ENCODE data around the gene MED12.

DNA sequence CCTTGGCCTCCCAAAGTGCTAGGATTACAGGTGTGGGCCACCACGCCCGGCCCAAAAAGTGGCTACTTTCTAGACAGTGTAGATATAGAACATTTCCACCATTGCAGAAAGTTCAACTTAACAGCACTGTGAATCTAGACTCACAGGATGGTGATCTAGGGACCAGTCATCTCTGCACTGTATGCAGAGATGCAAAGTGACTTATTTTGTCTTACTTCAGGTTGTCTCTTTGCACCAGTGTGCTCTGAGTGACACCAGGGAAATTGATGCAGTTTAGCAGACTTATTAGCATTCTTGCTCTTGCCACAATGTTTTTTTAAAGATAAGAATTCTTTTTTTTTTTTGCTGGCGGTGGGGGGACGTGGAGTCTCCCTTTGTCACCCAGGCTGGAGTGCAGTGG lies 35.6 kb upstream of the MED12 start:
- no peak for TF ChIP-seq POLR2AphosphoS5 (IDR thresholded peaks at IDR 0.05; ENCODE audit: insufficient read depth in 1 of 2, low read depth in 1 of 2)
- TF ChIP-seq POLR2A (IDR thresholded peaks at IDR 0.05): no peak
